Small intestine (tissue), 7 donors: ENCODE measurements around the gene SLIT3. TPM values are rescaled to one million over a fixed set of nuclear protein-coding genes. Genes with fewer than 3 reads are reported as not detected.

Experiments used
- DNase-seq, 2 donors: peaks; one replicate each; pipeline versions ENCODE4 v3.0.0 to v3.0.0-alpha.2; 2013
- FAIRE-seq: peaks from 2 replicates; lab custom pipeline; 2012; peaks lifted over from hg19 to GRCh38; lab: Jason Lieb, UNC
- H3K27ac ChIP-seq, 3 donors: one replicate each; pipeline ENCODE4 v1.5.1; 2013; ENCODE audit warnings: low read length in 2 of 3, mild to moderate bottlenecking in 2 of 3, control low read depth in 1 of 3, inconsistent platforms in 1 of 3, low read depth in 1 of 3, moderate library complexity in 1 of 3
- H3K27me3 ChIP-seq, 3 donors: one replicate each; pipeline ENCODE4 v1.6.1; 2013; ENCODE audit warnings: low read length in 3 of 3, inconsistent platforms in 1 of 3; ENCODE audit not compliant: control insufficient read depth in 3 of 3, insufficient read depth in 3 of 3
- H3K36me3 ChIP-seq, 3 donors: one replicate each; pipeline ENCODE4 v1.6.1; 2013; ENCODE audit warnings: low read length in 3 of 3, inconsistent platforms in 1 of 3, low read depth in 1 of 3, mild to moderate bottlenecking in 1 of 3, moderate library complexity in 1 of 3; ENCODE audit not compliant: control insufficient read depth in 3 of 3, insufficient read depth in 2 of 3
- H3K4me1 ChIP-seq, 3 donors: one replicate each; pipeline ENCODE4 v1.6.1; 2013; ENCODE audit warnings: low read length in 2 of 3, inconsistent platforms in 1 of 3, low read depth in 1 of 3, mild to moderate bottlenecking in 1 of 3, moderate library complexity in 1 of 3; ENCODE audit not compliant: control insufficient read depth in 3 of 3, insufficient read depth in 2 of 3
- H3K4me3 ChIP-seq, 3 donors: one replicate each; pipeline ENCODE4 v1.5.1; 2013; ENCODE audit warnings: low read length in 3 of 3, control low read depth in 1 of 3, inconsistent platforms in 1 of 3, low read depth in 1 of 3, mild to moderate bottlenecking in 1 of 3, moderate library complexity in 1 of 3
- H3K9me3 ChIP-seq, 2 donors: one replicate each; pipeline ENCODE4 v1.6.1; 2013; ENCODE audit warnings: low read depth in 1 of 2, low read length in 1 of 2; ENCODE audit not compliant: control insufficient read depth in 2 of 2, insufficient read depth in 1 of 2
- WGBS, 3 donors: extraction: QIAGEN DNeasy Blood & Tissue Kit; methylation state at CpG; one replicate each; pipeline ENCODE4 v1.1.7; 2013; 5-methylcytosine and 5-hydroxymethylcytosine counted together
- polyA plus RNA-seq, 4 donors: library from polyadenylated mRNA; stranded (reverse) in 3 of 4; unstranded in 1 of 4; fragments of 200-250 nt in 3 of 4; fragments of 120-200 nt in 1 of 4; gene quantifications; one replicate each; pipeline versions ENCODE4 v1.2.1 to v1.2.3, GENCODE V29; 2013
- donor health status: healthy with polysubstance abuse.
- donor health status: control.
- donor health status: control.
- donor health status: Bipolar disorder and iron deficiency.
- donor health status: healthy.

Gene SLIT3
- polyA plus RNA-seq, 4 donors, result 0.27 to 5.5 (median 5.3) TPM; not detected in 1

DNA sequence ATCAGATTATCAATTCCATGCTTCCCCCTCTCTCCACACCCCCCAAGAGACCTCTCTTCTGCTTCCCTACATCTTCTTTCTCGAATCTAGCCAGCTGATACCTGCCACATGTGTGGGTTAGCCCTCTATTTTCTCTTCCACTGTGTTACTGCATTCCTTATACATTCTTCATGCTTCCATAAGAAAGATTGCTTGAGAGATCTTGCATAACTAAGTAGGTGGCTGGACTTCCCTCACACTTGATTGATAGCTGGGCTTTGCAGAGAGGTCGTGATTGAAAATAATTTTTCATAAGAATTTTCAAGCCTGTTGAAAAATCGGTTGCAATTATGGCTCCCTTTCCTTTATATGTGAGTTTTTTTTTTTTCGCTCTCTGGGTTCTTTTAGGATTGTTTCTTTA, 688.8 kb downstream of the SLIT3 start:
- WGBS, 3 donors, result 79 to 87% (median 84%) methylated on average over 4 of the region's 4 CpGs
- Histone ChIP-seq H3K27me3 (no peaks in the 10 kb centered on the region), H3K4me3 (no peak overlapping the region), H3K9me3 (no peaks in the 10 kb centered on the region), H3K4me1 (peaks cover 0 to 5% (median 4%) of the 10 kb centered on the region in 3 donors), H3K36me3 (no peaks in the 10 kb centered on the region), H3K27ac (no peak overlapping the region)
- DNase-seq (no peak), FAIRE-seq (no peak)
